Sciatic nerve (tissue), 2 donors: ENCODE measurements around the gene VSX2. TPM values are rescaled to one million over a fixed set of nuclear protein-coding genes. Genes with fewer than 3 reads are reported as not detected.
"Not testable (repeated sequence)": the region's sequence is repeated elsewhere in the genome, so short reads cannot be mapped to it uniquely, and the experiment has no call there.

ENCODE experiments used
- ATAC-seq: fragments of 200-7000 bp; cut with Tn5 transposase; one replicate; pipeline ENCODE4 v1.9.1; 2020; ENCODE audit warnings: mild to moderate bottlenecking, moderate library complexity
- DNase-seq: peaks from one replicate; pipeline ENCODE4 v3.0.0-alpha.2; 2020; ENCODE audit warnings: low spot score
- intact Hi-C: fragments of 100-400 bp; cut with DNase I; formaldehyde crosslinking; loops from one replicate; pipeline ENCODE4 v1.14.2; 2022
- total RNA-seq: library from RNA; stranded (reverse); fragmentation: NEBNext Ultra II Directional; extraction: Animal tissue kit (Norgen Biotek cat#: 25700); gene quantifications from one replicate; pipeline ENCODE4 v1.2.1, GENCODE V29; 2021
- donor health status: DM: no; HTN: no; CAD: no.
- donor health status: DM: no; HTN: no; CAD: no.

VSX2 gene
- total RNA-seq, 1 donor from 2014 or later, result not detected

DNA sequence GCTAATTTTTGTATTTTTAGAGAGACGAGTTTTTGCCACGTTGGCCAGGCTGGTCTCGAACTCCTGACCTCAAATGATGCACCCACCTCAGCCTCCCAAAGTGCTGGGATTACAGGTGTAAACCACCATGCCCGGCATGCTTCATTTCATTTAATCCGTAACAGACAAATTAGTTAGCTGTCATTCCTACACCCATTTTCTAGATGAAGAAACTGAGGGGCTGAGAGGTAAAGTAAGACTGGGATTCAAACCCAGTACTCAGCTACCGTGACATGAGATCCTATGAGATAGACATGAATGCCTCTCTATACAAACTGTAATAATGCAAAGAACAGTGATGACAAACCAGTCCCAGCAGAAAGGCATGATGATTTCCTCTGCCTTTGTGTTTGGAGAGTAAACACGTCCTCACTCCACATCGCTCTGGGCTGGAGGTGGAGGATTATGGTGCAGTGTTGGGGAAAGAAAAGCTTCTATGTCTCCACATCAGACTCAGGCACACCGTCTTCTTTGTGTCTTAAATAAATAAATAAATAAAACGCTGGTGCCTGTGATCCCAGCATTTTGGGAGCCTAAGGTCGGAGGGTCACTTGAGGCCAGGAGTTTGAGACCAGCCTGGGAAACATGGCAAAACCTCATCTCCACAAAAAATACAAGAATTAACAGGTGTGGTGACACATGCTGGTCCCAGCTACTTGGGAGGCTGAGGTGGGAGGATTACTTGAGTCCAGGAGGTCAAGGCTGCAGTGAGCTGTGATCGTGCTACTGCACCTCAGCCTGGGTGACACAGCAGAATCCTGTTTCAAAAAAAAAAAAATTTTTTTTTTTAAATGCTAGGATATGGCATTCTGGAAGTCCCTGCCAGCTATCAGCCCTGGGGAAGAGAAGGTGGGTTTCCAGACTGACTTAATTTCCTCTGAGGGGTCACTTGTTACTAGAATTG, 10.5 kb downstream of the VSX2 start:
- no peak for DNase-seq
- intact Hi-C loops, result loop anchor here (10.0 kb wide), 1 partner anchor 135 kb away; no protein-coding TSS in a partner anchor
- no peak for ATAC-seq

DNA sequence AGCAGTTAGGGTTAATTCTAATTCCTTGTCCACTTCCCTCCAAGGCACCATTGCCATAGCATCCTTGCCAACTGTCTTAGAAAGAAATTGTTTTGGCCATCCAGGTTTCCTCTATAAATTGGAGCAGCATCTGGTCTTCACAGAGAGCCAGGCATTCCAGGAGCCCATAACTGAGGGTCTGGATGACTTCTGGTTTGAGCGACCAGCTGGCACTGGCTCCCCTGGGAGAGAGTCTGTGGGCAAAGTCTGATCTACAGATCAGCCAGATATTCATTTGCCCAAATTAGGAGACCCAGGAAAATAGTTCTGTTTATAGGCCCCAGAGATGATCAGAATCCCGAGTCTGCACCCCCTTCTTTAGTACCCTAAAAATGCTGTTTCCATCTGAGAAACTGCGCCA, 16.0 kb downstream of the VSX2 start:
- DNase-seq, result no peak
- no peak for ATAC-seq
- intact Hi-C loops, result loop anchor here (10.0 kb wide), 1 partner anchor 140 kb away; no protein-coding TSS in a partner anchor

- ATAC-seq, result peak; percentile 79
- DNase-seq, result no peak
- intact Hi-C loops, result loop anchor here (10.0 kb wide), 1 partner anchor 143 kb away; no protein-coding TSS in a partner anchor
Observed at GRCh38 chr14:74257078-74257940, 18.1 kb downstream of the VSX2 start.

GRCh38 chr14:74257941-74258763, 18.9 kb downstream of the VSX2 start:
- intact Hi-C loops, result loop anchor here (10.0 kb wide), 1 partner anchor 143 kb away; no protein-coding TSS in a partner anchor
- ATAC-seq (peak; percentile 19), DNase-seq (no peak)

DNA sequence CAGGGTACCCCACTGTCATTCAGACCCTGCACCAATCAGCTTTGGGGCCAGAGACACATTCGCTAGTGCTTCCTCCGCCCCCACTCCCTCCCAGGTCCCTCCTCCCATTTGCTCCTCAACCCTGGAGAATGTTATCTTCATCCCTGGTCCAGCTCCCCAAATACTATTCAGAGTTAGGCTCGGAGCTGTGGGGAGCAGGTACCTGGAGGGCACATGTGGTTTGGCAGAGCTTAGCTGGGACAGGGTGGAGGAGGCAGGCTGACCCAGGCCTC, 19.5 kb downstream of the VSX2 start:
- ATAC-seq (no peak), DNase-seq (no peak)
- intact Hi-C loops, result loop anchor here (10.0 kb wide), 1 partner anchor 144 kb away; no protein-coding TSS in a partner anchor

- DNase-seq, result no peak
- ATAC-seq, result no peak
- intact Hi-C loops, result loop anchor here (10.0 kb wide), 1 partner anchor 145 kb away; no protein-coding TSS in a partner anchor
Observed at GRCh38 chr14:74259513-74259912, 20.3 kb downstream of the VSX2 start.

GRCh38 chr14:74260525-74261233, 21.4 kb downstream of the VSX2 start:
- DNase-seq, result no peak
- intact Hi-C loops, result no loop called here
- ATAC-seq, result no peak

- DNase-seq (no peak), ATAC-seq (no peak)
- intact Hi-C loops, result no loop called here
Observed at GRCh38 chr14:74261288-74261687, 22.0 kb downstream of the VSX2 start.

DNA sequence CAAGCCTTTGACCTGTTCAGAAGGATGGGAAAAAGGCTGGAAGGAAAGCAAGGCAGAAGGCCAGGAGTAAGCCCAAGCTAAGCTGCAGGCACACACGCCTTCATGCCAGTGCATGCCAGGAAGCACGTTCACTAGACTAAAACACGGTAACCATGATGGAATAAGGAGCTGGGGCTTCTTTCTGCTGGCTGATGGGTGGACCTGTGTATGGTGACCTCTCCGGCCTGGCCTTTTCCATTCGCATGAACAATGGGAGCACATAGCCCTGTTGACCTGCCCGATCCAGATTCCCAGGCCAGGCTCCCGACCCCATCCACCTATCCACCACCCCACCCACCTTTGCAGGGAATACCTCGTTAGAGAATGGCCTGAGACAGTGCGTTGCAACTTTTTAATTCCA, 22.8 kb downstream of the VSX2 start:
- no peak for ATAC-seq
- intact Hi-C loops, result no loop called here
- no peak for DNase-seq

DNA sequence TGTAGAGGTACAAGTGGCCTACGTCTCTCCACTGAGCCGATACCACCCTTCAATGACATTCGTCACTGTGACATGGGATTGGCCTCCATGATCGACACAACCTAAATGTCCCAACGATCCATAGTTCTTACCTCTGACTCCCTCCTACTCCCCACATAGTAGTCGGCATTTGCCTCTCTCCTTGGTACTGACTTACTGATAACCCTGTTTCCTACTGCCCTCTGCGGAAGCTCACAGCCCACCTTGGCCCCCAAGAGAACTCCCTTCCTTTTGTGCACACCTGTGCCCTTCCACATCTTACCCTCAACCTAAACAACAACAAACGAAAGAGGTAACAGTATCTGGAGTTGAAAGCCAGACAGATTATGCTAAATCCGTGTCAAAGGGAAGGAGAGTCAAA, 23.9 kb downstream of the VSX2 start:
- intact Hi-C loops, result no loop called here
- ATAC-seq, result no peak
- no peak for DNase-seq

- ATAC-seq (no peak), DNase-seq (no peak)
- intact Hi-C loops, result no loop called here
Observed at GRCh38 chr14:74263921-74264320, 24.7 kb downstream of the VSX2 start.

GRCh38 chr14:74265301-74265965, 26.2 kb downstream of the VSX2 start:
- DNase-seq (no peak), ATAC-seq (no peak)
- intact Hi-C loops, result no loop called here

- DNase-seq (no peak), ATAC-seq (no peak)
- intact Hi-C loops, result no loop called here
Observed at GRCh38 chr14:74267588-74267987, 28.3 kb downstream of the VSX2 start.

GRCh38 chr14:74270382-74271177, 31.3 kb downstream of the VSX2 start:
- peak; percentile 42 for DNase-seq
- intact Hi-C loops, ATAC-seq: not testable (repeated sequence)

GRCh38 chr14:74271365-74271764, 32.1 kb downstream of the VSX2 start:
- ATAC-seq, result no peak
- DNase-seq, result no peak
- intact Hi-C loops, result no loop called here

DNA sequence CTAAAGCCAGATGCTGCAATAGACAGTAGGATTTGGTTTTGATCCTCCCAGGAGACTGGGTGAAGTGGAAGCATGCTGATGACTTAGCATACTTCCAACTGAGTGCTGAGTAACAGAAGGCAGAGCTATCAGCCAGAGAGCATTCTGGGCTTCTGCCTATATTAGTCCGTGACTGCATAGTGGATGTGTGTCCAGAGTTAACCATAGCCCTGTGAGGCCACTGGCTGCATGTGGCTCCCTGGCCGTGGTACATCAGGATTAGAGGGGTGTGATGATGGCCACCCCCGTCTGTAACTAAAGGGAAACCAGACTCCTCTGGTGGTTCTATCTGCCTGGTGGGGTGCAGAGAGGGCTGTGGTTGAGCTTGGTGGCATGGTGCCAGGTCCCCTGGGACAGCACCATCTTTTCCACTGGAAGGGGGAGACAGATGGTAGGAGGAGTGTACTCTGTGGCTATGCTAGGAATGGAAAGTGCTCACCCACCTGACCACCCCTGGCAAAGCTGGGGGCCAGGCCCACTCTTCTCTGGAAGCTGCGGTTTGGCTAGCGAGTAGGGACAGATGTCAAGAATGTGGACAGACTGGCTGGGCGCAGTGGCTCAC, 36.1 kb downstream of the VSX2 start:
- intact Hi-C loops, result no loop called here
- no peak for DNase-seq
- no peak for ATAC-seq

DNA sequence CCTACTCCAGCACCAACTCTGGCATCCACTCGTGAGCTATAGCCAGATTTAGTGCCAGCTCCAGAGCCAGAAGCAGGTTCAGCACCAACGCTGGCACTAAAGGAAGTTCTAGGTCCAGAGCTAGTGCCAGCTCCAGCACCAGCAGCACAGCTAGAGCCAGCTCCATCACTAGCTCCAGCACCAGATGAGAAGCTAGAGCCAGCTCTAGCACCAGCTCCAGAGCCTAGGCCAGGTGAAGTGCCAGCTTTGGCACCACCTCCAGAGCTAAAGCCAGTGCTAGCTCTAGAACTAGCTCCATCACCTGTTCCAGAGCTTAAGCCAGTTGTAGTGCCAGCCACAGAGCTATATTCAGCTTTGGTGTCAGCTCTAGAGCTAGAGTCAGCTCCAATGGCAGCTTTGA, 38.8 kb downstream of the VSX2 start:
- DNase-seq, result no peak
- intact Hi-C loops, result no loop called here
- no peak for ATAC-seq
